ENCODE measurements around the gene NPR3. TPM values are rescaled to one million over a fixed set of nuclear protein-coding genes. Genes with fewer than 3 reads are reported as not detected.
A peak's percentile ranks its signal among the peaks of the same experiment; 100 is the strongest.

The NPR3 gene
- total RNA-seq, 1 experiment from 2014 or later, result 0.52 TPM

- DNase-seq (ENCODE audit: low read depth), result no peak
Observed at GRCh38 chr5:32765266-32765665, 54.1 kb downstream of the NPR3 start.

GRCh38 chr5:32767948-32768467 is 56.9 kb downstream of the NPR3 start:
- peak; percentile 98 for DNase-seq (ENCODE audit: low read depth)

- no peak for DNase-seq (ENCODE audit: low read depth)
Observed at GRCh38 chr5:32769711-32770110, 58.6 kb downstream of the NPR3 start.

GRCh38 chr5:32770444-32770843 is 59.3 kb downstream of the NPR3 start:
- no peak for DNase-seq (ENCODE audit: low read depth)

- DNase-seq (ENCODE audit: low read depth), result no peak
Observed at GRCh38 chr5:32771037-32771436, 59.9 kb downstream of the NPR3 start.

- no peak for DNase-seq (ENCODE audit: low read depth)
Observed at GRCh38 chr5:32773944-32774343, 62.8 kb downstream of the NPR3 start.

- no peak for DNase-seq (ENCODE audit: low read depth)
Observed at GRCh38 chr5:32776200-32776599, 65.1 kb downstream of the NPR3 start.

GRCh38 chr5:32777222-32777621 is 66.1 kb downstream of the NPR3 start:
- DNase-seq (ENCODE audit: low read depth), result no peak

- peak; percentile 24 for DNase-seq (ENCODE audit: low read depth)
Observed at GRCh38 chr5:32777733-32778132, 66.6 kb downstream of the NPR3 start.

GRCh38 chr5:32778403-32778802 is 67.3 kb downstream of the NPR3 start:
- DNase-seq (ENCODE audit: low read depth), result no peak

- DNase-seq (ENCODE audit: low read depth), result no peak
Observed at GRCh38 chr5:32779754-32780415, 68.8 kb downstream of the NPR3 start.

GRCh38 chr5:32780508-32780919 is 69.4 kb downstream of the NPR3 start:
- peak; percentile 61 for DNase-seq (ENCODE audit: low read depth)

GRCh38 chr5:32783661-32784060 is 72.5 kb downstream of the NPR3 start:
- DNase-seq (ENCODE audit: low read depth), result no peak

GRCh38 chr5:32785611-32786254 is 74.6 kb downstream of the NPR3 start:
- peak; percentile 100 for DNase-seq (ENCODE audit: low read depth)

GRCh38 chr5:32786311-32786710 is 75.2 kb downstream of the NPR3 start:
- no peak for DNase-seq (ENCODE audit: low read depth)

GRCh38 chr5:32790411-32790951 is 79.4 kb downstream of the NPR3 start:
- DNase-seq (ENCODE audit: low read depth), result peak; percentile 65

- DNase-seq (ENCODE audit: low read depth), result peak; percentile 59
Observed at GRCh38 chr5:32791536-32792243, 80.6 kb downstream of the NPR3 start.

- DNase-seq (ENCODE audit: low read depth), result peak; percentile 58
Observed at GRCh38 chr5:32794086-32794485, 83.0 kb downstream of the NPR3 start.

- DNase-seq (ENCODE audit: low read depth), result peak; percentile 16
Observed at GRCh38 chr5:32802764-32803163, 91.6 kb downstream of the NPR3 start.

- no peak for DNase-seq (ENCODE audit: low read depth)
Observed at GRCh38 chr5:32803656-32804055, 92.5 kb downstream of the NPR3 start.

GRCh38 chr5:32805462-32805861 is 94.3 kb downstream of the NPR3 start:
- peak; percentile 21 for DNase-seq (ENCODE audit: low read depth)

- DNase-seq (ENCODE audit: low read depth), result peak; percentile 85
Observed at GRCh38 chr5:32805971-32806638, 95.0 kb downstream of the NPR3 start.

Measured in M059J (cell line).